Natural killer cell treated with Interleukin-12 subunit alpha and Interleukin-12 subunit beta and Interleukin-15 and Interleukin-18, amount 100 ng/mL, for 72 hours (primary cell): ENCODE results near the gene SPATA17. TPM values are rescaled to one million over a fixed set of nuclear protein-coding genes. Genes with fewer than 3 reads are reported as not detected.

Source experiments
- ATAC-seq, 2 donors: fragments of 150-1000 bp; cut with Tn5 transposase in 1 of 2; sonication (Bioruptor Pico), chemical (Tn5 transposase) in 1 of 2; 2 replicates each; pipeline ENCODE4 v1.10.0; 2021
- DNase-seq: peaks from one replicate; pipeline ENCODE4 v3.0.0; 2022; ENCODE audit warnings: low spot score
- H3K27ac Mint-ChIP-seq, 2 donors: 1 replicate in 1 of 2; 2 replicates in 1 of 2; pipeline ENCODE4 v1.8.0; 2022; ENCODE audit warnings: mixed read lengths in 2 of 2, mild to moderate bottlenecking in 1 of 2, moderate library complexity in 1 of 2
- H3K27me3 Mint-ChIP-seq, 2 donors: 1 replicate in 1 of 2; 2 replicates in 1 of 2; pipeline ENCODE4 v1.8.0; 2022; ENCODE audit warnings: mixed read lengths in 2 of 2
- H3K36me3 Mint-ChIP-seq: one replicate; pipeline ENCODE4 v1.8.0; 2022; ENCODE audit warnings: mixed read lengths
- H3K4me1 Mint-ChIP-seq, 2 donors: 1 replicate in 1 of 2; 2 replicates in 1 of 2; pipeline ENCODE4 v1.8.0; 2022; ENCODE audit warnings: low read depth in 2 of 2, mixed read lengths in 2 of 2, mild to moderate bottlenecking in 1 of 2
- H3K4me3 Mint-ChIP-seq: one replicate; pipeline ENCODE4 v1.8.0; 2022; ENCODE audit warnings: mixed read lengths
- H3K9me3 Mint-ChIP-seq: 2 replicates; pipeline ENCODE4 v1.8.0; 2022; ENCODE audit warnings: mixed read lengths
- total RNA-seq, 2 donors: library from RNA; stranded (reverse); gene quantifications; one replicate each; pipeline ENCODE4 v1.2.3, GENCODE V29; 2022

SPATA17 gene
- total RNA-seq, 2 donors from 2014 or later, result not detected

- Mint-ChIP-seq H3K4me1 (no peaks in the 10 kb centered on the region), H3K27me3 (no peaks in the 10 kb centered on the region), H3K36me3 (no peaks in the 10 kb centered on the region), H3K9me3 (peaks cover 22% of the 10 kb centered on the region), H3K27ac (no peak overlapping the region), H3K4me3 (no peak overlapping the region)
- ATAC-seq (no peak), DNase-seq (no peak)
Measured at GRCh38 chr1:217717959-217718358, 86.8 kb downstream of the SPATA17 start.

GRCh38 chr1:217718873-217719272 lies 87.7 kb downstream of the SPATA17 start:
- Mint-ChIP-seq H3K27ac (no peak overlapping the region), H3K9me3 (peaks cover 13% of the 10 kb centered on the region), H3K4me1 (no peaks in the 10 kb centered on the region), H3K27me3 (no peaks in the 10 kb centered on the region), H3K36me3 (no peaks in the 10 kb centered on the region), H3K4me3 (no peak overlapping the region)
- ATAC-seq (no peak), DNase-seq (no peak)

GRCh38 chr1:217721692-217722091 lies 90.5 kb downstream of the SPATA17 start:
- ATAC-seq, result no peak
- Mint-ChIP-seq H3K27me3 (no peaks in the 10 kb centered on the region), H3K36me3 (no peaks in the 10 kb centered on the region), H3K9me3 (peaks cover 13% of the 10 kb centered on the region), H3K4me3 (no peak overlapping the region), H3K27ac (no peak overlapping the region), H3K4me1 (no peaks in the 10 kb centered on the region)
- no peak for DNase-seq

GRCh38 chr1:217734973-217735372 lies 103.8 kb downstream of the SPATA17 start:
- Mint-ChIP-seq H3K4me3 (no peak overlapping the region), H3K9me3 (peaks cover 4% of the 10 kb centered on the region), H3K27me3 (no peaks in the 10 kb centered on the region), H3K27ac (no peak overlapping the region), H3K4me1 (no peaks in the 10 kb centered on the region), H3K36me3 (no peaks in the 10 kb centered on the region)
- ATAC-seq (no peak), DNase-seq (no peak)

- ATAC-seq (no peak), DNase-seq (no peak)
- Mint-ChIP-seq H3K4me1 (no peaks in the 10 kb centered on the region), H3K9me3 (no peaks in the 10 kb centered on the region), H3K27me3 (no peaks in the 10 kb centered on the region), H3K36me3 (no peaks in the 10 kb centered on the region), H3K4me3 (no peak overlapping the region), H3K27ac (no peak overlapping the region)
Measured at GRCh38 chr1:217747156-217747769, 116.1 kb downstream of the SPATA17 start.

- Mint-ChIP-seq H3K4me1 (no peaks in the 10 kb centered on the region), H3K27me3 (no peaks in the 10 kb centered on the region)
Measured at GRCh38 chr1:217769768-217770167, 138.6 kb downstream of the SPATA17 start.

GRCh38 chr1:217770918-217771317 lies 139.8 kb downstream of the SPATA17 start:
- H3K4me3 Mint-ChIP-seq, result no peak overlapping the region
- peaks cover 15% of the 10 kb centered on the region for H3K9me3 Mint-ChIP-seq
- no peaks in the 10 kb centered on the region for H3K4me1 Mint-ChIP-seq

More at GRCh38 chr1:217769768-217770167, 138.6 kb downstream of the SPATA17 start:
- no peak overlapping the region for H3K4me3 Mint-ChIP-seq
- no peak for DNase-seq
- H3K9me3 Mint-ChIP-seq, result peaks cover 15% of the 10 kb centered on the region
- no peaks in the 10 kb centered on the region for H3K36me3 Mint-ChIP-seq
- no peak for ATAC-seq
- no peak overlapping the region for H3K27ac Mint-ChIP-seq

GRCh38 chr1:217776693-217777092 lies 145.5 kb downstream of the SPATA17 start:
- ATAC-seq (no peak), DNase-seq (no peak)
- Mint-ChIP-seq H3K27me3 (no peaks in the 10 kb centered on the region), H3K27ac (no peak overlapping the region), H3K4me3 (no peak overlapping the region), H3K4me1 (no peaks in the 10 kb centered on the region), H3K9me3 (peaks cover 11% of the 10 kb centered on the region), H3K36me3 (no peaks in the 10 kb centered on the region)

More at GRCh38 chr1:217770918-217771317, 139.8 kb downstream of the SPATA17 start:
- no peaks in the 10 kb centered on the region for H3K36me3 Mint-ChIP-seq
- no peak for ATAC-seq
- no peak overlapping the region for H3K27ac Mint-ChIP-seq
- no peaks in the 10 kb centered on the region for H3K27me3 Mint-ChIP-seq
- DNase-seq, result no peak

- Mint-ChIP-seq H3K9me3 (peaks cover 8% of the 10 kb centered on the region), H3K4me1 (no peaks in the 10 kb centered on the region), H3K4me3 (no peak overlapping the region), H3K27me3 (no peaks in the 10 kb centered on the region), H3K27ac (no peak overlapping the region), H3K36me3 (no peaks in the 10 kb centered on the region)
- DNase-seq (no peak), ATAC-seq (no peak)
Measured at GRCh38 chr1:217781056-217781455, 149.9 kb downstream of the SPATA17 start.

- Mint-ChIP-seq H3K4me3 (no peak overlapping the region), H3K27ac (no peak overlapping the region), H3K4me1 (no peaks in the 10 kb centered on the region), H3K9me3 (peaks cover 7% of the 10 kb centered on the region), H3K27me3 (no peaks in the 10 kb centered on the region), H3K36me3 (no peaks in the 10 kb centered on the region)
- no peak for DNase-seq
- ATAC-seq, result no peak
Measured at GRCh38 chr1:217791091-217791490, 159.9 kb downstream of the SPATA17 start.

- H3K36me3 Mint-ChIP-seq, result no peaks in the 10 kb centered on the region
- no peaks in the 10 kb centered on the region for H3K27me3 Mint-ChIP-seq
- H3K9me3 Mint-ChIP-seq, result peaks cover 3% of the 10 kb centered on the region
- no peak overlapping the region for H3K4me3 Mint-ChIP-seq
- ATAC-seq, result no peak
- DNase-seq, result no peak
- H3K4me1 Mint-ChIP-seq, result no peaks in the 10 kb centered on the region
- no peak overlapping the region for H3K27ac Mint-ChIP-seq
Measured at GRCh38 chr1:217805792-217806191, 174.6 kb downstream of the SPATA17 start.

GRCh38 chr1:217812175-217812574 lies 181.0 kb downstream of the SPATA17 start:
- H3K36me3 Mint-ChIP-seq, result no peaks in the 10 kb centered on the region
- no peak overlapping the region for H3K27ac Mint-ChIP-seq
- H3K27me3 Mint-ChIP-seq, result no peaks in the 10 kb centered on the region
- H3K4me3 Mint-ChIP-seq, result no peak overlapping the region
- no peaks in the 10 kb centered on the region for H3K4me1 Mint-ChIP-seq
- ATAC-seq (no peak), DNase-seq (no peak)
- peaks cover 1% of the 10 kb centered on the region for H3K9me3 Mint-ChIP-seq

- Mint-ChIP-seq H3K4me3 (no peak overlapping the region), H3K9me3 (peaks cover 7% of the 10 kb centered on the region), H3K36me3 (no peaks in the 10 kb centered on the region), H3K27ac (no peak overlapping the region), H3K4me1 (no peaks in the 10 kb centered on the region), H3K27me3 (no peaks in the 10 kb centered on the region)
- DNase-seq (no peak), ATAC-seq (no peak)
Measured at GRCh38 chr1:217813031-217813430, 181.9 kb downstream of the SPATA17 start.

GRCh38 chr1:217837691-217838090 lies 206.5 kb downstream of the SPATA17 start:
- no peaks in the 10 kb centered on the region for H3K36me3 Mint-ChIP-seq
- no peak for DNase-seq
- no peak overlapping the region for H3K4me3 Mint-ChIP-seq
- H3K27me3 Mint-ChIP-seq, result no peaks in the 10 kb centered on the region
- no peak overlapping the region for H3K27ac Mint-ChIP-seq
- no peaks in the 10 kb centered on the region for H3K4me1 Mint-ChIP-seq
- H3K9me3 Mint-ChIP-seq, result peaks cover 5% of the 10 kb centered on the region
- ATAC-seq, result no peak

- Mint-ChIP-seq H3K36me3 (no peaks in the 10 kb centered on the region), H3K4me3 (no peak overlapping the region), H3K27ac (no peak overlapping the region), H3K4me1 (no peaks in the 10 kb centered on the region), H3K9me3 (peaks cover 6% of the 10 kb centered on the region), H3K27me3 (no peaks in the 10 kb centered on the region)
- ATAC-seq (no peak), DNase-seq (no peak)
Measured at GRCh38 chr1:217839161-217839560, 208.0 kb downstream of the SPATA17 start.
